NCI-H82 (cell line): ENCODE data around the gene ASB15.
A peak's percentile ranks its signal among the peaks of the same experiment; 100 is the strongest.

Experiments used
- DNase-seq: peaks from one replicate; lab custom pipeline; 2025; lab: John Stamatoyannopoulos, UW

Gene ASB15

DNA sequence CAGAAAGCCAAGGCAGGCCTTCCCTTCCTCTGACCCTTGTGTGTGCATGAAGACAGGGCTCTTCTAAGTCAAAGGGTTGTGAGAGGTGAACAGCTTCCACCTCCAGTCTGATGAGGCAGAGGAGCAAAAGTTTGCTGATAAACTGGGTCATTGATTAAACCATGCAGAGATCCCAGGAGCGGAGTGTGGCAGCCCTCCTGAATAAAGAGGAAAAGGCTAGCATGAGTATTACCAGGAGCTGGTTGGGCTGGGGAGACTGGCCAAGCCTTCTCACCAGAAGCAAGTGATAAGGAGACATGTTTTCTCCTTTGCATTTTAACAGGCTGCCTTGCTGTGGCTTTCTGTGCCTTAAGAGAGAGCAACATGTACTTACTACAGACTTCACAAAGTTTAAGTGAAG, 64.3 kb downstream of the ASB15 start:
- peak; percentile 45 for DNase-seq

DNA sequence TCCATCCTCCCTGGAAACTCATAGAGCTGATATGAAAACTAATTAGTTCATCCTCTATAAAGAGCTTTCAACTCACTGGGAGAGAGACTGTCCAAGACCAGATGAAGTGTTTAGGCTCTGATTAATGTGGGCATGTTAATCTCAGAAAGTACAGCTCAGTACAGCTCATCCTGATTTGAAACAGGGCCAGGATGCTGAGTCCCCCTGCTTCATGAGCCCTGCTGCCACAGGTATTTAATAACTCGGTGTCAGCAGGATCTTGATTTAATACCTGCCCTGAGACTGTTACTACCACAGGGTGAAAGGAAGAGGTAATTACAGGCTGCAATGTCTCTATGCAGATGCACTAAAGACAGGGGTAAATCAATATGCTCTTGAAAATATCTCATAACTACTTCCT, 64.9 kb downstream of the ASB15 start:
- peak; percentile 98 for DNase-seq

DNA sequence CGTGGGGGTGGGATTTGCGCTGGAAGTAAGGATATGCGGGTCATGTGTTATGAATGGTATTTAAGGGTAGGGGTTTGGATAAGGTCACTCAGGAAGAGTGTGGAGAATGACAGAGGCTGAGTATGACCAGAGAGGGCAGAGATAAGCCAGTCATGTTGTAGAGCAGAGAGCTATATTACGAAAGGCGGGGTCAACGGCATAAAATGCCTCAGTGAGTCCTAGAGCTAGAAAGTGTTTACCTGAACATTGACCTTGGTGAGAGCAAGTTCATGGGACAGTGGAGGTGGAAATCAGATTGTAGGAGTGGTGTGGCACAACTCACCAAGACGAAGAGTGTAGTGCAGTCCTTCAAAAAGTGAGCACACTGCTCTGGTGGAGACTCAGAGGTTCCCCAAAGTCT, 67.9 kb downstream of the ASB15 start:
- DNase-seq: no peak

DNA sequence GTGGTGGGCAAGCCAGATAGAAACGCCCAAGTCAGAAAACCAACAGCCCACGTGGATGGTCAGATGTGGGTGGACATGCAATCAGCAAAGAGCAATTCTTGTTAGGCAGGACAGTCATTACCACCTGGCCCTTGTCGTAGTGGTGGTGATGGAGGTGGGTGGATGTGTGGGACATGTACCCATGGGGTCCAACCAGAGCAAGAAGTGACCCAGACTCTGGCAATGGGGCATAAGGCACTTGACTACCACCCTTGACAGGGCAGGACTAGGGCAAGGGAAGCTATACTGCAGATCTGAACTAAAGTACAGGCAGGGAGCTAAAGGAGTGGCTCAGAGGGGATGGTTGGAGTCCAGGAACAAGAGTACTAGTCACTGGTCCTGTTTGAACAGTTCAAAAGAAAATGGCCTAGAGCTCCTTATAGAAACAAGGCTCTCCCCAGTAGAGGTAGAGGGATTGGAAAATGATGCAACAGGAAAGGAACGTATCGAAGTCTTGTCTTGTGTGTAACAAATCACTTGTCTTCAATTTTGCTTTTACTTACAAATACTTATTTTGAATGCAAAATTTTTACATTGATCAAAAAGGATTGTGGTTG, 71.6 kb downstream of the ASB15 start:
- no peak for DNase-seq

DNA sequence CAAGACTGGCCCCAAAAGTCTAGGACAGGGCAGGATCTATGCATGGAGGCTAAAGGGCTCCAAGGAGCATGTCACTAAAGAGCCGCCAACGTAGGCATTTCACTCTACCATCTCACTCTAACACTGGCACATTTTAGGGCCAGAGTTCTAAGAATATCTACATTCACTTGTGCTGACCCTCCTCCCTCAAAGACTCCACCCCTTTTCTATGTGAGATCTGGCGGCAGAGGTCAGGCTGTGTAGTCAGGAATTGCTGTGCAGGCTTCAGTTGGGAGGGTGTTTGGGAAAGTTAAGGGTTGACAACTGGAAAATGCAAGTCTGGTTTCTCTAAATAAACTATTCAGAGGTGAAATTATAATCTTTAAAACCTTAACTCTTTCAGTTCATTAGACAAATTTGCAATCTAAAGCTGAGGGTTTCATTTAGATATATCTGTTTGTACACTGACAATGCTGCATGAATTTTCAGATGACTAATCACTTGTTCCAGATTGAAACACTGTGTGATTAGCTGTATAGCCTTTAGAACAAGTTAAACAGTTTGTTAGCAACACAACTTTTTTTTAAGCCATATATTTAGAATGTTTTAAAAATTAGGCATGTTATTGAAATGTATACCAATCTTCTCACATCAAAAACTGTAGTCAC, 72.3 kb downstream of the ASB15 start:
- no peak for DNase-seq

DNA sequence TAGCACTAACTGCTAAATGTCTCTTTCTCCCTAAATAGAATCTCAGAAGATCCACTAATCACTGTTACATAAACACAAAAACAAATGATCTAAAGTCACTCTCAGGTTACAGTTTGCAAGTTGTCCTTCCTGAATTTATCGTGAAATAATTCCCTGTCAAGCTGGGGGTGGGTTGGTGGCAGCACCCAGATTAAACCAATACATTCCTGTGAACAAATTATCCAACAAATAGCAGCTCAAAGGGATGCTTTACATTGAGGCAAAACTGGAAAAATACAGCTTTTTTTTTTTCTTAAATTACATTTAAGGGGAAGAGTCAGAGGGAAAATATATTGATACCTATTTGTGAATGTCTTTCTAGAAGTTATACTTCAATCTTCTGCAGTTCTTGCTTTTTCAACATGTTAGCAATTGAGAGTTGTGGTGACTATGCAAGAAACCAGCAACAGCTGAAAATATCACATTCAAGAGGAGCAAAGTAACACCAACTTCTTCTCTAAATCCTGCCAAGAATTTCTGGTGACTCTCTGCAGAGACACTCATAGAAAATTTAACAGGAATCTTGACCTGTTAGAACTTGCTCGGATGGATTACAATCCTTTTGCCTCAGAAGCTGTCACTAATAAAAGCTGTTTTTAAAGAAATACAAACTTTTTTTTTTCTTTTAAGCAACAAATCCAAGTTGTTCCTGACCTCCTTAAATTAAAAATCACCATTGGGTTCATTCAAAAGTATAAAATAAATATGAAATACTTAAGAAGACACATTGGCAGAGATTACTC, 73.0 kb downstream of the ASB15 start:
- DNase-seq: no peak

DNA sequence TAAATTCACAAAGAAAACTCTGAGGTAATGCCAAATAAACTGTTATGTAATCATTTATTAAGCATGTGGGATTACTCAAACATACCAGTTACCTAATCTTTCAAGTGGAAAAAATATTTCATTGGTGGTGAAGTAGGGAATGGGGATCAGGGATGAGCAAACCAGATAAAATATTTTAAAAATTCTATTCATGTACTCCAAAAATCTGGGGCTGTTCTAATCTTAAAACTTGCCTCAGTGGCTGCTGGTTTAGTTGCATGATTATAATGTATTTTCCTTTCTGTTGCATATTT, 73.5 kb downstream of the ASB15 start:
- DNase-seq: no peak

DNA sequence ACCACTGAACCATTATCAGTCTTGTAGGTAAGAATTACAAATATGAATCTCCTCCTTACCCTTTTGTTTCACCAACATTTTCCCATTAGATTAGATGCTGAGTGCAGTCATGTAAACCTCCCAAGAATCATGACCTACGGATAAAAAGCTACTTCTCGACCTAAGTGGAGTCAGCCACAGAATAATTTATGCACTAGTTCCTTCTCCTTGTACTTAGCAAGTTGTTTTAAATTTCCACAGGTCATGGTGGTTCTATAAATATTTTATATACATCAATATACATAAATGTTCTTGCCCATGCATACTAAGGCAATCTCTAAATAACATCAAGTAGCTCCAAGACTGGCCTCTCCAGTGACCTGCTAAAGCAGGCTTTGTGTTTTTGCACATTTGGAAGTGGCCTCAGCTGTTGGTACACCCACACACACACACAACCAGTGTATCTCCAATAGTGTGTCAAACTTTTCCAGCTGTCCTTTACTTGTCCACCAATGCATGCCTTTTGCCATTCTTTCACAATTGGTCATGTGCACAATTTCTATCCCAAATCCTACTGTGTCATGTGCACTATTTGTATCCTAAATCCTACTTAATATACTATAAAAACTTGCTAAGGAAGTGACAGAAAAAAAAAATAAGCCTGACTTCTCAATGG, 75.6 kb downstream of the ASB15 start:
- DNase-seq: no peak

DNA sequence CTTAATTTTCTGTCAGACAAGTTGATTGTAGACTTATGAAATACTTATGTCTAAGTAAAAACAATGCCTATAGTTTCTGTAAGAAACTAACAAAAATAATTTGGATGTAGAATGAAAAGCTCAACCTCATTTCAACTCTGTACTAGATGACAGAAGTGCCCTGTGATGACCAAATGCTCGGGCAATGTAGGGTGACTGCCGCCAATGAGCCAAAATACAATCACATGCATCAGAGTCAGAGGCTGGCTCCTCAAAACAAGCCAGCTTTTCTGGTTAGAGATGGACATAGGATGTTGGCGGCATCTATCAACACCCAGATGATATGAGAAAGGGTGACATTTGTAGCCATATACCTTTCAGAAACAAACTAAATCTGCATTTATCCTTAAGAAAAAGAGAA, 78.0 kb downstream of the ASB15 start:
- no peak for DNase-seq

DNA sequence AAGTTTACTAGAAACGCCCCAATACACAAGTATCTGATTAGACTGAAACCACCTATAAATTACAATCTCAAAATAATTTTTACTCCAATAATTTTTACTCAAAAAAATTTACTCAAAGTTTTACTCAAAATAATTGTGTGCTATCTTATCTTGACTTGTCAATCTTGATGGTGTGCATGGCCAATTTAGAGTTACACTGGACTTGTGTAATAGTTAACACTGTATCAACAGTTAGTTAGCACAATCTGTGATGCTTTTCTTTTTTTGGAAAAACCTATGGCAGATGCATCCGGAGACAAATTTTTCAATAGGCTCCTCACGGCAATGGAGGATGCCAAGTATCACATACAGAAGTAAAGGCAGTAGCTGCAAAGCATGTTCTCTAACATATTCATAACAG, 79.0 kb downstream of the ASB15 start:
- DNase-seq: no peak

DNA sequence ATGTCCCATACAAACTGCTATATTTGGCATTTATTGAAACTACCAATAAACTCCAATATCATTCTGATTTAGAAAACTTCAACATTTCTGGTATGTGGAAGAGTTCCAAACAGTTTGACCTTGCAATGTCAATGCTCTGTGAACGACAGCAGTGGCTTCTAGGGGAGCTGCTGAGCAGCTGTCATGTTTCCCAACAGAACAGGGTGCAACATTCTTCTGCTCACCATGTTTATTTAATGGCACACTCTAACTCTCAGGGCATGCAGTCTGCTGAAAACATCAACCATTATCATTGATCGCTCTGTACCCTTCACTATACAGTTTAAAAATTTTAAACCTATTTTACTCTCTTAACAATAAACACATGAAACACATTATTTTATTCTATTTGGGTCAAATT, 79.9 kb downstream of the ASB15 start:
- DNase-seq: no peak

DNA sequence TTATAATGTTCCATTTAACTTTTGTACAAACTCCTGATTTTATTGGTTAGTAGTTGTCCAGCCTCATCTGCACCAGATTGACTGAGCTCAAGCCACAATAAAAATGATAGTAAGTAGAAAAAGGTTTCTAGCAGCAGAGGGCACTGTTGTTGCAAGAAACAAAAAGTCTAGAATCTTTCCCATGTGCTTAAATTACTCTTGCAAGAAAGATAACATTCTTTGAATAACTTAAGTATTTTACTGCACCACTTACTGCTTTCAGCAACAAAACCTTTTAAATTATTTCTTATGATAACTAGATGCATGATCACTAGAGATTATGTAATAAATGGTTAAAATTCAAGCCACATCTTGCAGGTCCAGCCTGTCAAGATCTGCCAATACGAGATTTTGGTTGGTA, 81.1 kb downstream of the ASB15 start:
- peak; percentile 71 for DNase-seq

DNA sequence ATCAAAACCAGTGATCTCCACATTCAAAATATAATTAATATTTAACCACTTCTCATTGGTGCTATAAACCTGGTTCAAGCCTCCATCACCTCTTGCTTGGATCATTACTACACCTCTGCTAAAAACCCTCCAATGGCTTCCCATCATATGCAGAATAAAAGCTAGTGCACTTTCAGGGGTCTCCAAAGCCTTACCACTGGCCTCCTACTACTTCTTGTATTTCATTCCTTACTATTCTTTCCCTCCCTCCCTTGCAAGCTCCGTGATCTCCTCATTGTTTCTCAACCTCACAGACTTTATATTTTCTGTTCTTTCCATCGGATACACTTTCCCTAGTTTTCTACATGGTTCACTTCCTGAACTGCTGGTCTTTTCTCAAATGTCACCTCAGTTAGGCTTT, 85.5 kb downstream of the ASB15 start:
- DNase-seq: no peak

DNA sequence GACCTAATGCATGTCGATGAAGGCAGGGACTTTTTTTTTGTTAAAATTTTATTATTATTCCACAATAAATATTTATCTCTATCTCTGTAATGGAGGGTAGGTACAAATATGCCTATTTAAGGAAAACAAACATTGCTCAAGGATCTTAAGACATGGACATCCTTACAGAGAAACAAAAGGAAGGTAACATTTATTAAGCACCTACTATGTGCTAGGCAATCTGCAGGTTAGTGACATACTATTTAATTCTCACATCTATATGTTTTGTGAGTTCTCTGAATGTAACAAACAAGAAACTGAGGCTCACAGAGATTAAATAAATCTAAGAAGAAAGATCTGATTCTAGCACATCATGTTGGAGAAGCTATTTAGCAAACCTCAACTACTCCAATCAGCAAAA, 86.1 kb downstream of the ASB15 start:
- DNase-seq: no peak
